IMR-90 (cell line): ENCODE data around the gene PILRA. TPM values are rescaled to one million over a fixed set of nuclear protein-coding genes. Genes with fewer than 3 reads are reported as not detected.

ENCODE experiments used
- ATAC-seq: fragments of 200-7000 bp; cut with Tn5 transposase; 2 replicates; pipeline ENCODE4 v1.9.1; 2020; ENCODE audit warnings: low read depth, mild to moderate bottlenecking, moderate library complexity
- BruUV-seq: library from RNA; stranded (reverse); fragments of 400-500 nt; replicated peaks from 2 replicates; lab custom pipeline; 2021; lab: Mats Ljungman, UMichigan
- CTCF ChIA-PET: fragments of 300-600 bp; formaldehyde crosslinking; extraction: SDS; loops from one replicate; lab custom pipeline; 2021; ENCODE audit warnings: antibody characterized with exemption; lab: Yijun Ruan, JAX
- POLR2A ChIA-PET: fragments of 300-600 bp; sonication (Branson Sonifier 250); formaldehyde crosslinking; loops from one replicate; lab custom pipeline; 2022; ENCODE audit warnings: antibody characterized with exemption; ENCODE audit not compliant: unreplicated experiment; lab: Charles Lee
- DNase-seq: peaks from one replicate; pipeline ENCODE4 v3.0.0; 2013
- H2AFZ ChIP-seq: replicated peaks from 2 replicates; pipeline ENCODE3; 2013; ENCODE audit warnings: low read length, mild to moderate bottlenecking; ENCODE audit not compliant: poor library complexity
- H2AK5ac ChIP-seq: 2 replicates; pipeline ENCODE4 v1.6.1; 2013; ENCODE audit warnings: low read depth, low read length, inconsistent platforms
- H2AK9ac ChIP-seq: replicated peaks from 2 replicates; pipeline ENCODE3; 2013; ENCODE audit warnings: mild to moderate bottlenecking, low read depth, low read length, moderate library complexity; ENCODE audit not compliant: poor library complexity
- H2BK120ac ChIP-seq: 2 replicates; pipeline ENCODE4 v1.6.1; 2013; ENCODE audit warnings: low read depth, low read length, inconsistent platforms
- H2BK15ac ChIP-seq: 3 replicates; pipeline ENCODE4 v1.6.1; 2013; ENCODE audit warnings: low read depth, low read length, inconsistent platforms
- H2BK20ac ChIP-seq: 2 replicates; pipeline ENCODE4 v1.6.1; 2013; ENCODE audit warnings: low read depth, mild to moderate bottlenecking, inconsistent platforms, low read length, moderate library complexity
- H2BK5ac ChIP-seq: 2 replicates; pipeline ENCODE4 v1.6.1; 2013; ENCODE audit warnings: mild to moderate bottlenecking, low read depth, low read length, inconsistent platforms; ENCODE audit not compliant: poor library complexity, severe bottlenecking
- H3K14ac ChIP-seq: replicated peaks from 2 replicates; pipeline ENCODE4 v1.6.1; 2013; ENCODE audit warnings: low read depth, low read length, inconsistent platforms
- H3K18ac ChIP-seq: 2 replicates; pipeline ENCODE4 v1.6.1; 2013; ENCODE audit warnings: low read depth, low read length, control low read depth
- H3K23ac ChIP-seq: 2 replicates; pipeline ENCODE4 v1.6.1; 2013; ENCODE audit warnings: low read depth, low read length, inconsistent platforms
- H3K27ac ChIP-seq: 2 replicates; pipeline ENCODE4 v1.5.1; 2013; ENCODE audit warnings: mild to moderate bottlenecking, control low read depth, low read length; ENCODE audit not compliant: insufficient read depth
- H3K27me3 ChIP-seq: 2 replicates; pipeline ENCODE4 v1.6.1; 2013; ENCODE audit warnings: low read length; ENCODE audit not compliant: control insufficient read depth, insufficient read depth
- H3K36me3 ChIP-seq: 2 replicates; pipeline ENCODE4 v1.6.1; 2013; ENCODE audit warnings: low read length, mixed read lengths; ENCODE audit not compliant: control insufficient read depth, insufficient read depth
- H3K4ac ChIP-seq: 2 replicates; pipeline ENCODE4 v1.6.1; 2013; ENCODE audit warnings: low read depth, low read length, inconsistent platforms
- H3K4me1 ChIP-seq: 2 replicates; pipeline ENCODE4 v1.6.1; 2013; ENCODE audit warnings: low read length, mixed read lengths; ENCODE audit not compliant: control insufficient read depth, insufficient read depth
- H3K4me2 ChIP-seq: 2 replicates; pipeline ENCODE4 v1.6.1; 2013; ENCODE audit warnings: low read depth, mild to moderate bottlenecking, control low read depth, low read length, moderate library complexity
- H3K4me3 ChIP-seq: 2 replicates; pipeline ENCODE4 v1.5.1; 2013; ENCODE audit warnings: low read depth, mild to moderate bottlenecking, control low read depth, low read length, moderate library complexity; ENCODE audit not compliant: insufficient read depth
- H3K56ac ChIP-seq: 2 replicates; pipeline ENCODE4 v1.6.1; 2013; ENCODE audit warnings: low read length, inconsistent platforms; ENCODE audit not compliant: insufficient read depth; ENCODE audit errors: extremely low read depth
- H3K79me1 ChIP-seq, 2 experiments: 2 replicates each; pipeline ENCODE4 v1.6.1; 2013; ENCODE audit warnings: low read length in 2 of 2, inconsistent platforms in 1 of 2, low read depth in 1 of 2
- H3K9ac ChIP-seq: 2 replicates; pipeline ENCODE4 v1.6.1; 2013; ENCODE audit warnings: low read depth, low read length, control low read depth
- H3K9me1 ChIP-seq: 2 replicates; pipeline ENCODE4 v1.6.1; 2013; ENCODE audit warnings: low read length, inconsistent platforms; ENCODE audit not compliant: insufficient read depth
- H3K9me3 ChIP-seq: 2 replicates; pipeline ENCODE4 v1.6.1; 2013; ENCODE audit warnings: low read length; ENCODE audit not compliant: control insufficient read depth, insufficient read depth
- H4K20me1 ChIP-seq: 2 replicates; pipeline ENCODE4 v1.6.1; 2013; ENCODE audit warnings: low read length, inconsistent platforms; ENCODE audit not compliant: insufficient read depth
- H4K5ac ChIP-seq: 2 replicates; pipeline ENCODE4 v1.6.1; 2013; ENCODE audit warnings: mild to moderate bottlenecking, low read depth, low read length, control low read depth
- H4K8ac ChIP-seq, 2 experiments: 2 replicates each; pipeline ENCODE4 v1.6.1; 2013; ENCODE audit warnings: low read depth in 2 of 2, low read length in 2 of 2, control low read depth in 1 of 2, inconsistent platforms in 1 of 2
- H4K91ac ChIP-seq: 2 replicates; pipeline ENCODE4 v1.6.1; 2013; ENCODE audit warnings: low read depth, low read length, inconsistent platforms; ENCODE audit not compliant: insufficient read depth
- BHLHE40 ChIP-seq: fragments of 150-350 bp; IDR thresholded peaks from 2 replicates; pipeline ENCODE4 v1.6.1; 2016; ENCODE audit warnings: mild to moderate bottlenecking, low read depth, low read length
- CEBPB ChIP-seq: IDR thresholded peaks from 2 replicates; pipeline ENCODE4 v1.6.1; 2012; ENCODE audit warnings: low read depth, low read length, improper control_type of control experiment
- CHD1 ChIP-seq: IDR thresholded peaks from 2 replicates; pipeline ENCODE4 v1.6.1; 2012; ENCODE audit warnings: low read depth, low read length, improper control_type of control experiment
- CTCF ChIP-seq: conservative IDR thresholded peaks from 2 replicates; pipeline ENCODE4 v1.5.1; 2012; ENCODE audit warnings: mild to moderate bottlenecking, low read depth, low read length, improper control_type of control experiment
- ELK1 ChIP-seq: fragments of 150-350 bp; IDR thresholded peaks from 2 replicates; pipeline ENCODE4 v1.6.1; 2016; ENCODE audit warnings: low read depth, mild to moderate bottlenecking, low read length, moderate library complexity, borderline replicate concordance
- FOS ChIP-seq: fragments of 150-350 bp; IDR thresholded peaks from 2 replicates; pipeline ENCODE4 v1.6.1; 2016; ENCODE audit warnings: low read depth, low read length
- MAFK ChIP-seq: IDR thresholded peaks from 2 replicates; pipeline ENCODE4 v1.6.1; 2012; ENCODE audit warnings: low read depth, low read length, improper control_type of control experiment
- MAZ ChIP-seq: IDR thresholded peaks from 2 replicates; pipeline ENCODE4 v1.6.1; 2012; ENCODE audit warnings: low read depth, mild to moderate bottlenecking, low read length, improper control_type of control experiment, moderate library complexity, borderline replicate concordance
- MXI1 ChIP-seq: IDR thresholded peaks from 2 replicates; pipeline ENCODE4 v1.6.1; 2012; ENCODE audit warnings: low read depth, mild to moderate bottlenecking, low read length, moderate library complexity, borderline replicate concordance
- NFE2L2 ChIP-seq: fragments of 150-350 bp; IDR thresholded peaks from 2 replicates; pipeline ENCODE4 v1.6.1; 2016; ENCODE audit warnings: low read depth, mild to moderate bottlenecking, low read length
- POLR2A ChIP-seq: IDR thresholded peaks from 2 replicates; pipeline ENCODE4 v1.6.1; 2012; ENCODE audit warnings: mild to moderate bottlenecking, low read depth, low read length
- RAD21 ChIP-seq: IDR thresholded peaks from 2 replicates; pipeline ENCODE4 v1.6.1; 2012; ENCODE audit warnings: low read length, improper control_type of control experiment
- RCOR1 ChIP-seq: IDR thresholded peaks from 2 replicates; pipeline ENCODE4 v1.6.1; 2012; ENCODE audit warnings: mild to moderate bottlenecking, low read length, improper control_type of control experiment; ENCODE audit not compliant: insufficient replicate concordance
- RFX5 ChIP-seq: IDR thresholded peaks from 2 replicates; pipeline ENCODE4 v1.8.0; 2012; ENCODE audit warnings: low read depth, mild to moderate bottlenecking, low read length, moderate library complexity
- SMC3 ChIP-seq: fragments of 150-350 bp; IDR thresholded peaks from 2 replicates; pipeline ENCODE4 v1.6.1; 2016; ENCODE audit warnings: low read depth, mild to moderate bottlenecking, antibody characterized with exemption, low read length, moderate library complexity
- USF2 ChIP-seq: fragments of 150-350 bp; IDR thresholded peaks from 2 replicates; pipeline ENCODE4 v1.6.1; 2017; ENCODE audit warnings: mild to moderate bottlenecking, antibody characterized with exemption, low read length, low read depth
- WGBS, 2 experiments: methylation state at CpG; one replicate each; pipeline versions ENCODE4 v1.1.5 to v1.1.7; 2013; ENCODE audit warnings: missing lambda C conversion rate in 2 of 2; ENCODE audit not compliant: insufficient read length in 1 of 2; ENCODE audit errors: extremely low coverage in 2 of 2; 5-methylcytosine and 5-hydroxymethylcytosine counted together
- dilution Hi-C: fragments of 300-500 bp; cut with HindIII; formaldehyde crosslinking; loops from one replicate; pipeline ENCODE4 v1.14.3; 2018; ENCODE audit warnings: low sequenced_read_pairs; ENCODE audit not compliant: unreplicated experiment
- in situ Hi-C: fragments of 300-500 bp; cut with MboI; formaldehyde crosslinking; loops from 3 replicates; pipeline ENCODE4 v1.14.3; 2019; ENCODE audit warnings: low sequenced_read_pairs, inconsistent platforms, mixed read lengths
- intact Hi-C: fragments of 100-400 bp; cut with micrococcal nuclease; formaldehyde crosslinking; loops from 2 replicates; pipeline ENCODE4 v1.10.0; 2022
- polyA plus RNA-seq, 3 experiments: library from polyadenylated mRNA; depleted of rRNA; stranded (reverse); fragments of >200 nt; gene quantifications; 2 replicates each; pipeline ENCODE4 v1.2.3, GENCODE V29; 2012; ENCODE audit warnings: low replicate concordance in 1 of 3
- total RNA-seq: library from RNA; depleted of rRNA; stranded (reverse); fragments of >200 nt; gene quantifications from 2 replicates; pipeline ENCODE4 v1.2.3, GENCODE V29; 2012

The PILRA gene
- total and polyA plus RNA-seq, 2 of the 4 experiments (the other 2 are of a cell fraction), result 0.56 TPM; not detected in 1

GRCh38 chr7:100386940-100387339 lies 13.7 kb downstream of the PILRA start:
- ChIA-PET CTCF (interaction anchor here (0.5 kb wide), 1 partner anchor 9 kb away, joined by 4 read pairs; no protein-coding TSS in a partner anchor), POLR2A (no interaction called here)
- intact Hi-C loops, result no loop called here
- dilution Hi-C loops, result no loop called here
- Histone ChIP-seq H3K23ac (no peak overlapping the region), H3K27me3 (peaks cover 26% of the 10 kb centered on the region), H2BK5ac (no peak overlapping the region), H4K5ac (no peak overlapping the region), H2BK120ac (no peak overlapping the region), H3K4me3 (no peak overlapping the region), H3K18ac (no peak overlapping the region), H2AK9ac (no peak overlapping the region), H3K4me2 (no peak overlapping the region), H4K91ac (no peak overlapping the region), H3K56ac (no peak overlapping the region), H2AK5ac (no peak overlapping the region), H4K20me1 (no peaks in the 10 kb centered on the region), H3K4ac (no peak overlapping the region), H3K27ac (no peak overlapping the region), H3K9me1 (peaks cover 3% of the 10 kb centered on the region; the same call in 1 of the 2 replicates), H3K9me3 (no peaks in the 10 kb centered on the region), H2BK15ac (no peak overlapping the region), H4K8ac (no peak overlapping the region), H3K4me1 (no peaks in the 10 kb centered on the region), H2BK20ac (no peak overlapping the region), H3K9ac (no peak overlapping the region), H3K14ac (no peak overlapping the region), H2AFZ (no peak overlapping the region), H3K36me3 (no peaks in the 10 kb centered on the region), H3K79me1 (no peaks in the 10 kb centered on the region)
- no CpG with 5 or more reads among the region's 5 CpGs for WGBS, 2 experiments
- no peak for ATAC-seq
- DNase-seq, result no peak
- BruUV-seq, result no TSS peak
- TF ChIP-seq RCOR1, result no peak
- no peak for TF ChIP-seq MXI1
- TF ChIP-seq CEBPB, result no peak
- no peak for TF ChIP-seq BHLHE40
- no peak for TF ChIP-seq MAFK
- no peak for TF ChIP-seq SMC3
- TF ChIP-seq NFE2L2, result no peak
- TF ChIP-seq POLR2A, result no peak
- TF ChIP-seq FOS, result no peak
- no peak for TF ChIP-seq ELK1
- TF ChIP-seq MAZ, result no peak
- no peak for TF ChIP-seq RFX5
- TF ChIP-seq CTCF, result no peak
- no peak for TF ChIP-seq USF2
- no peak for TF ChIP-seq CHD1
- TF ChIP-seq RAD21, result no peak
- in situ Hi-C loops, result no loop called here
